Vagina (tissue), 2 donors: ENCODE results near the gene CSRNP2. TPM values are rescaled to one million over a fixed set of nuclear protein-coding genes. Genes with fewer than 3 reads are reported as not detected.

Experiments
- DNase-seq, 2 donors: peaks; one replicate each; pipeline ENCODE4 v3.0.0-alpha.2; 2017; ENCODE audit errors: extremely low spot score in 2 of 2
- H3K27ac ChIP-seq: fragments of 200-600 bp; sonication (generic); one replicate; pipeline ENCODE4 v1.5.1; 2019
- H3K27me3 ChIP-seq: fragments of 200-600 bp; sonication (generic); one replicate; pipeline ENCODE4 v1.5.1; 2019
- H3K36me3 ChIP-seq, 2 donors: fragments of 200-600 bp; sonication (generic); one replicate each; pipeline ENCODE4 v1.5.1; 2017 to 2019
- H3K4me1 ChIP-seq: fragments of 200-600 bp; sonication (generic); one replicate; pipeline ENCODE4 v1.5.1; 2019
- H3K4me3 ChIP-seq, 2 donors: fragments of 200-600 bp; sonication (generic); 1 replicate in 1 of 2; 2 replicates in 1 of 2; pipeline ENCODE4 v1.5.1; 2016 to 2019
- H3K9me3 ChIP-seq: fragments of 200-600 bp; sonication (generic); one replicate; pipeline ENCODE4 v1.5.1; 2019
- CTCF ChIP-seq, 3 experiments: fragments of 450-650 bp in 2 of 3; fragments of 200-600 bp in 1 of 3; sonication (generic) in 1 of 3; IDR thresholded peaks; one replicate each; pipeline ENCODE4 v1.5.1; 2017 to 2019; ENCODE audit warnings: antibody characterized with exemption in 3 of 3, mild to moderate bottlenecking in 2 of 3, moderate library complexity in 2 of 3
- POLR2A ChIP-seq, 2 donors: fragments of 450-650 bp; IDR thresholded peaks; one replicate each; pipeline ENCODE4 v1.6.1; 2017; ENCODE audit warnings: antibody characterized with exemption in 2 of 2, mild to moderate bottlenecking in 2 of 2, moderate library complexity in 2 of 2
- POLR2AphosphoS5 ChIP-seq, 2 donors: sonication (generic); formaldehyde crosslinking; IDR thresholded peaks; one replicate each; pipeline ENCODE4 v1.9.0; 2017; ENCODE audit warnings: antibody characterized with exemption in 2 of 2, mild to moderate bottlenecking in 2 of 2, low read depth in 1 of 2; ENCODE audit not compliant: insufficient read depth in 1 of 2
- intact Hi-C: fragments of 100-400 bp; cut with DNase I; formaldehyde crosslinking; loops from one replicate; pipeline ENCODE4 v1.15.1; 2023
- total RNA-seq: library from RNA; depleted of rRNA; stranded (reverse); fragments of >200 nt; gene quantifications from one replicate; pipeline ENCODE4 v1.2.3, GENCODE V29; 2016

CSRNP2 gene
- total RNA-seq, 1 donor from 2014 or later = 19.9 TPM

DNA sequence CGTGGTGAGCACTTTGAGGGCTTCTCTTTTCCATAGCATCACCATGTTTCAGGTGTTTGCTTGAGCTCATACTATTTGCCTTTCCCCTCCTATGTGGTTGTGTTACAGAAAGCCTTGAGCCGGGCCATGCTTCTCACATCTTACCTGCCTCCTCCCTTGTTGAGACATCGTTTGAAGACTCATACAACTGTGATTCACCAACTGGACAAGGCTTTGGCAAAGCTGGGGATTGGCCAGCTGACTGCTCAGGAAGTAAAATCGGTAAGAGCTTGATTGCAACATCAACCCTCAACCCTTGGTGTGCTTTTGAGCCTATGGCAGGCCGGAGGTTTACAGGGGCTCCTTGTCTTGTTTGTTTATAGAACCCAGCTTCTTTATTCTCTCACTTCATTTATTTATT, 27.2 kb downstream of the CSRNP2 start:
- Histone ChIP-seq H3K9me3 (no peaks in the 10 kb centered on the region), H3K27me3 (no peaks in the 10 kb centered on the region), H3K27ac (no peak overlapping the region), H3K4me1 (no peaks in the 10 kb centered on the region), H3K4me3 (no peak overlapping the region), H3K36me3 (peaks cover 0 to 76% of the 10 kb centered on the region in 2 donors)
- TF ChIP-seq POLR2AphosphoS5 (IDR thresholded peaks at IDR 0.05; ENCODE audit: insufficient read depth in 1 of 2, low read depth in 1 of 2) (peak in 1 of 2 donors; percentile 41), CTCF (IDR thresholded peaks at IDR 0.05) (no peak)
- intact Hi-C loops = no loop called here
- no peak for DNase-seq

DNA sequence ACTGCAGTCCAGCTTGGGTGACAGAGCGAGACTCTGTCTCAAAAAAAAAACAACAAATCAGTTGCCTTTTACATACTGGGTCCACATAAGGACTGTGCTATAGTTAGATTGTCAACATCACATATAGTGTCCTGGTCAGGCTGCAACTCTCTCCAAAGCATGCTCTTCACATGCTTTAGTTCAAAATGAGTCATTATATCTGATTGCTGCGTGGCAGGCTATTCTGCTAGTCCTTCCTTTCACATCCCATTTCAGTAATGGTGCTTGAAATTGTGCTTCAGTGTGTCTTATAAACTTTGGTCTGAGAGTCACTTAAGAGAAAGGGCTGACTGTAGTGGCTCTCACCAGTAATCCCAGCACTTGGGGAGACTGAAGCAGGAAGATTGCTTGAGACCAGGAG, 28.3 kb downstream of the CSRNP2 start:
- TF ChIP-seq POLR2A (IDR thresholded peaks at IDR 0.05) = no peak
- TF ChIP-seq CTCF (IDR thresholded peaks at IDR 0.05) = no peak
- no peak for TF ChIP-seq POLR2AphosphoS5 (IDR thresholded peaks at IDR 0.05; ENCODE audit: insufficient read depth in 1 of 2, low read depth in 1 of 2)
- no peak for DNase-seq
- no peaks in the 10 kb centered on the region for H3K4me1 ChIP-seq
- no peaks in the 10 kb centered on the region for H3K27me3 ChIP-seq
- H3K4me3 ChIP-seq = no peak overlapping the region
- H3K27ac ChIP-seq = no peak overlapping the region
- peaks cover 0 to 74% of the 10 kb centered on the region in 2 donors for H3K36me3 ChIP-seq
- intact Hi-C loops = no loop called here
- no peaks in the 10 kb centered on the region for H3K9me3 ChIP-seq

- peaks cover 0 to 41% of the 10 kb centered on the region in 2 donors for H3K36me3 ChIP-seq
- intact Hi-C loops = no loop called here
Observed at GRCh38 chr12:51051787-51052186, 31.6 kb downstream of the CSRNP2 start.

DNA sequence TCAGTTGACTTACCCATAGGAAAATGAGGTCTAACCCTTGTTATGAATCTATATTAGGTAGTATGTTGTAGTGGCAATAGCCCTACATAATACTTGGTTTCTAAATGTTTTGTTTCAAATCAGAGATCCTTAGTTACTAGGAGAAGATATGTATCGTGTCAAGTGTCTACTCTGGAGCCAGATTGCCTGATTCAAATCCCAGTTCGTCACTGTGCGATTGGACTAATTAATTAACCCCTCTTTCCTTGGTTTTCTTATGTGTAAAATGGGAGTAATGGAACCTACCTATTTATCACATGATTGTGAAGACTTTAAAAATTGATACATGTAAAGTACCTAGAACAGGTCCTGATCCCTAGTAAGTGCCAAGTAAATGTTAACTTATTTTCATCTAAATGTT, 33.9 kb downstream of the CSRNP2 start:
- TF ChIP-seq POLR2A (IDR thresholded peaks at IDR 0.05) (no peak), POLR2AphosphoS5 (IDR thresholded peaks at IDR 0.05; ENCODE audit: insufficient read depth in 1 of 2, low read depth in 1 of 2) (no peak), CTCF (IDR thresholded peaks at IDR 0.05) (no peak)
- Histone ChIP-seq H3K4me1 (peaks cover 21% of the 10 kb centered on the region), H3K4me3 (peak overlapping the region in 1 of 2 donors; percentile 49), H3K27me3 (no peaks in the 10 kb centered on the region), H3K27ac (no peak overlapping the region), H3K9me3 (no peaks in the 10 kb centered on the region), H3K36me3 (peaks cover 0 to 25% of the 10 kb centered on the region in 2 donors)
- no peak for DNase-seq
- intact Hi-C loops = no loop called here

More at GRCh38 chr12:51051787-51052186, 31.6 kb downstream of the CSRNP2 start:
- TF ChIP-seq CTCF (IDR thresholded peaks at IDR 0.05) (no peak), POLR2AphosphoS5 (IDR thresholded peaks at IDR 0.05; ENCODE audit: insufficient read depth in 1 of 2, low read depth in 1 of 2) (no peak), POLR2A (IDR thresholded peaks at IDR 0.05) (no peak)
- Histone ChIP-seq H3K27ac (no peak overlapping the region), H3K9me3 (no peaks in the 10 kb centered on the region), H3K27me3 (no peaks in the 10 kb centered on the region), H3K4me3 (no peak overlapping the region), H3K4me1 (peaks cover 21% of the 10 kb centered on the region)
- DNase-seq = no peak

DNA sequence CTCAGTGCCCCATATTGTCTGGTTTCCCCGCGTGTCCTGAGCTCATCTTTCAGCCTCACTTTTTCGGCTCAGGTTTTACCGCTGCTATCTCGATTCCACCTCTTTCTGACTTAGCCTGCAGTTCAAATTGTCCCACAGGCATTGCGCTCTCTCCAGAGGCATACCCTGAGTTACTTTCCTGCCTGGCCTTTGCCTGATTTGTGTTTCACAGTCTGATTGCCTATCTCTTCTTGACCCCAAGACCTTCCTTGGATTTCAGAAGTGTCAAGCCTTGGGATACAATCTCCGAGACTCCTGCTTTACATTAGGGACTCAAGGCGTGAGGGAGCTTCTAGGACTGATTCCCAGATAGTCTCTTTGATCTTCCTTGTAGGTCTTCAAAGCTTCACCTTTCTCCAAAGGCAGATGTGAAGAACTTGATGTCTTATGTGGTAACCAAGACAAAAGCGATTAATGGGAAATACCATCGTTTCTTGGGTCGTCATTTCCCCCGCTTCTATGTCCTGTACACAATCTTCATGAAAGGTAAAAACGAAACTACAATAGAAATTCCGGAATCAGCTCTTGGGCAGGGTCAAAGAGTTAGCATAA, 34.6 kb downstream of the CSRNP2 start:
- H3K4me3 ChIP-seq = peak overlapping the region; percentile 49 to 81
- no peak for DNase-seq
- intact Hi-C loops = no loop called here
- H3K36me3 ChIP-seq = peaks cover 0 to 17% of the 10 kb centered on the region in 2 donors
- peak overlapping the region; percentile 89 for H3K27ac ChIP-seq
- no peak for TF ChIP-seq POLR2AphosphoS5 (IDR thresholded peaks at IDR 0.05; ENCODE audit: insufficient read depth in 1 of 2, low read depth in 1 of 2)
- no peak for TF ChIP-seq POLR2A (IDR thresholded peaks at IDR 0.05)
- peaks cover 21% of the 10 kb centered on the region for H3K4me1 ChIP-seq
- H3K9me3 ChIP-seq = no peaks in the 10 kb centered on the region
- H3K27me3 ChIP-seq = no peaks in the 10 kb centered on the region
